ENCODE measurements around the gene THRSP.
"Not testable (repeated sequence)": the region's sequence is repeated elsewhere in the genome, so short reads cannot be mapped to it uniquely, and the experiment has no call there.

DNA sequence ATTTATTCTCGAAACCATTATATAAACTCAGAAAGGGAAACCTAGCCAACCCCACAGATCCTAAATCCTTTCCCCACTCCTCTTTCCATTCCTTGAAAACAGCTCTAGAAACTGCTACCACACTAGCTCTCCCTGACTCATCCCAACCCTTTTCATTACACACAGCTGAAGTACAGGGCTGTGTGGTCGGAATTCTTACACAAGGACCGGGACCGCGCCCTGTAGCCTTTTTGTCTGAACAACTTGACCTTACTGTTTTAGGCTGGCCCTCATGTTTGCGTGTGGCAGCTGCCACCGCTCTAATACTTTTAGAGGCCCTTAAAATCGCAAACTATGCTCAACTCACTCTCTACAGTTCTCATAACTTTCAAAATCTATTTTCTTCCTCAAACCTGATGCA lies 20.8 kb downstream of the THRSP start:
- TF ChIP-seq, protein P1, sequence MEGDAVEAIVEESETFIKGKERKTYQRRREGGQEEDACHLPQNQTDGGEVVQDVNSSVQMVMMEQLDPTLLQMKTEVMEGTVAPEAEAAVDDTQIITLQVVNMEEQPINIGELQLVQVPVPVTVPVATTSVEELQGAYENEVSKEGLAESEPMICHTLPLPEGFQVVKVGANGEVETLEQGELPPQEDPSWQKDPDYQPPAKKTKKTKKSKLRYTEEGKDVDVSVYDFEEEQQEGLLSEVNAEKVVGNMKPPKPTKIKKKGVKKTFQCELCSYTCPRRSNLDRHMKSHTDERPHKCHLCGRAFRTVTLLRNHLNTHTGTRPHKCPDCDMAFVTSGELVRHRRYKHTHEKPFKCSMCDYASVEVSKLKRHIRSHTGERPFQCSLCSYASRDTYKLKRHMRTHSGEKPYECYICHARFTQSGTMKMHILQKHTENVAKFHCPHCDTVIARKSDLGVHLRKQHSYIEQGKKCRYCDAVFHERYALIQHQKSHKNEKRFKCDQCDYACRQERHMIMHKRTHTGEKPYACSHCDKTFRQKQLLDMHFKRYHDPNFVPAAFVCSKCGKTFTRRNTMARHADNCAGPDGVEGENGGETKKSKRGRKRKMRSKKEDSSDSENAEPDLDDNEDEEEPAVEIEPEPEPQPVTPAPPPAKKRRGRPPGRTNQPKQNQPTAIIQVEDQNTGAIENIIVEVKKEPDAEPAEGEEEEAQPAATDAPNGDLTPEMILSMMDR (IDR thresholded peaks at IDR 0.05; ENCODE audit: low read depth, low read length, missing input control) = not testable (repeated sequence)
- TF ChIP-seq RAD21 (IDR thresholded peaks at IDR 0.05); ZBTB33 (IDR thresholded peaks at IDR 0.05); GABPA (IDR thresholded peaks at IDR 0.05 in 1 of 2, conservative IDR thresholded peaks at IDR 0.05 in 1 of 2): not testable (repeated sequence)
- TF ChIP-seq, protein P2, sequence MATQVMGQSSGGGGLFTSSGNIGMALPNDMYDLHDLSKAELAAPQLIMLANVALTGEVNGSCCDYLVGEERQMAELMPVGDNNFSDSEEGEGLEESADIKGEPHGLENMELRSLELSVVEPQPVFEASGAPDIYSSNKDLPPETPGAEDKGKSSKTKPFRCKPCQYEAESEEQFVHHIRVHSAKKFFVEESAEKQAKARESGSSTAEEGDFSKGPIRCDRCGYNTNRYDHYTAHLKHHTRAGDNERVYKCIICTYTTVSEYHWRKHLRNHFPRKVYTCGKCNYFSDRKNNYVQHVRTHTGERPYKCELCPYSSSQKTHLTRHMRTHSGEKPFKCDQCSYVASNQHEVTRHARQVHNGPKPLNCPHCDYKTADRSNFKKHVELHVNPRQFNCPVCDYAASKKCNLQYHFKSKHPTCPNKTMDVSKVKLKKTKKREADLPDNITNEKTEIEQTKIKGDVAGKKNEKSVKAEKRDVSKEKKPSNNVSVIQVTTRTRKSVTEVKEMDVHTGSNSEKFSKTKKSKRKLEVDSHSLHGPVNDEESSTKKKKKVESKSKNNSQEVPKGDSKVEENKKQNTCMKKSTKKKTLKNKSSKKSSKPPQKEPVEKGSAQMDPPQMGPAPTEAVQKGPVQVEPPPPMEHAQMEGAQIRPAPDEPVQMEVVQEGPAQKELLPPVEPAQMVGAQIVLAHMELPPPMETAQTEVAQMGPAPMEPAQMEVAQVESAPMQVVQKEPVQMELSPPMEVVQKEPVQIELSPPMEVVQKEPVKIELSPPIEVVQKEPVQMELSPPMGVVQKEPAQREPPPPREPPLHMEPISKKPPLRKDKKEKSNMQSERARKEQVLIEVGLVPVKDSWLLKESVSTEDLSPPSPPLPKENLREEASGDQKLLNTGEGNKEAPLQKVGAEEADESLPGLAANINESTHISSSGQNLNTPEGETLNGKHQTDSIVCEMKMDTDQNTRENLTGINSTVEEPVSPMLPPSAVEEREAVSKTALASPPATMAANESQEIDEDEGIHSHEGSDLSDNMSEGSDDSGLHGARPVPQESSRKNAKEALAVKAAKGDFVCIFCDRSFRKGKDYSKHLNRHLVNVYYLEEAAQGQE (IDR thresholded peaks at IDR 0.05) = not testable (repeated sequence)
- TF ChIP-seq, protein P3, sequence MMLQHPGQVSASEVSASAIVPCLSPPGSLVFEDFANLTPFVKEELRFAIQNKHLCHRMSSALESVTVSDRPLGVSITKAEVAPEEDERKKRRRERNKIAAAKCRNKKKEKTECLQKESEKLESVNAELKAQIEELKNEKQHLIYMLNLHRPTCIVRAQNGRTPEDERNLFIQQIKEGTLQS (IDR thresholded peaks at IDR 0.05) = not testable (repeated sequence)
